Nephron progenitor cell (in vitro differentiated cells): Measurements from ENCODE around the gene ADGRV1.
"Not testable (repeated sequence)": the region's sequence is repeated elsewhere in the genome, so short reads cannot be mapped to it uniquely, and the experiment has no call there.

Experiments used
- DNase-seq: peaks from one replicate; pipeline ENCODE4 v3.0.0; 2021
- H3K27ac Mint-ChIP-seq: 2 replicates; pipeline ENCODE4 v1.8.0; 2021; ENCODE audit warnings: mild to moderate bottlenecking, moderate library complexity, mixed read lengths
- H3K27me3 Mint-ChIP-seq: 2 replicates; pipeline ENCODE4 v1.8.0; 2021; ENCODE audit warnings: mild to moderate bottlenecking, low read depth, mixed read lengths; ENCODE audit not compliant: poor library complexity
- H3K36me3 Mint-ChIP-seq: 2 replicates; pipeline ENCODE4 v1.8.0; 2021; ENCODE audit warnings: low read depth, mixed read lengths
- H3K4me1 Mint-ChIP-seq: 2 replicates; pipeline ENCODE4 v1.8.0; 2021; ENCODE audit warnings: mixed read lengths
- H3K4me3 Mint-ChIP-seq: 2 replicates; pipeline ENCODE4 v1.8.0; 2021; ENCODE audit warnings: mild to moderate bottlenecking, moderate library complexity, mixed read lengths
- H3K9me3 Mint-ChIP-seq: 2 replicates; pipeline ENCODE4 v1.8.0; 2021; ENCODE audit warnings: mild to moderate bottlenecking, moderate library complexity, mixed read lengths
- CTCF ChIP-seq: fragments of 200-600 bp; sonication (generic); IDR thresholded peaks from 2 replicates; pipeline ENCODE4 v1.5.0; 2021; ENCODE audit warnings: antibody characterized with exemption

ADGRV1 gene

DNA sequence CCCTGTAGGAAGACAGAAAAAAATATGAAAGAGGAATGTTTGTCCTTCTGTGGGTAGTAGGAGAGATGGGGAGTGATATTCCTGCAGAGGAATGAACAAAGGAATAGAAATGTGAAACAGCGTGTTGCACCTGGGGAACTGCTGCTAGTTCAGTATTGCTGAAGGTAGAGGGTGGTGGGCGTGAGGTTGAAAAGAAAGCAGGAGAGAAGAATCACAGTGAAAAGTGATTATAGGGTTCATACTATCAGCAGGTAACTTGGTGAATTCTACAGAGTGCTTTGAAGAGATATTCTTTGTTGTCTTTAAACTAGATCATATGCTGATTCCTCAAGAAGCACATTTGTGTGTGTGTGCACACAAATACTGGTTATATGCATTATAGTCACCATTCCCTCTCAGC, 95.6 kb downstream of the ADGRV1 start:
- Mint-ChIP-seq H3K36me3 (peaks cover 46% of the 10 kb centered on the region), H3K27ac (no peak overlapping the region), H3K27me3 (no peaks in the 10 kb centered on the region), H3K4me1 (no peaks in the 10 kb centered on the region), H3K4me3 (no peak overlapping the region), H3K9me3 (no peaks in the 10 kb centered on the region)
- TF ChIP-seq CTCF: no peak
- no peak for DNase-seq

DNA sequence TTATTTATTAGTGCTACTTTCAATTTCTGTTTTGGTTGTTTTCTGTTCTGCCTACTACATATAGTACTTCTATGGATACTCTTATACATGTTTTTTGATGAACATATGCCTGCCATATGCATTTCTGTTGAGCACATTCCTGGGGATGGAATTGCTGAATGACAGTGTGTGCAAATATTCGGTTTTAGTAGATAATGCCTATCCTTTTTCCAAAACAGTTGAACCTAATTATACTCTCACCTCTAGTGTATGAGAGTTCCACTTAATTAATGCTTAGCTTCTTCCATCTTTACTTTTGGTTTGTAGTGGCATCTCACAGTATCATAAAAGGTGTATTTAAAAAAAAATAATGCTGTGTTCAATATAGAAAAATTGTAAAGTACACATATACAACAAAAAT, 96.8 kb downstream of the ADGRV1 start:
- Mint-ChIP-seq H3K9me3 (no peaks in the 10 kb centered on the region), H3K36me3 (peaks cover 55% of the 10 kb centered on the region), H3K4me3 (no peak overlapping the region), H3K27ac (no peak overlapping the region), H3K27me3 (no peaks in the 10 kb centered on the region), H3K4me1 (no peaks in the 10 kb centered on the region)
- DNase-seq: no peak
- no peak for TF ChIP-seq CTCF

GRCh38 chr5:90657030-90657429, 98.4 kb downstream of the ADGRV1 start:
- Mint-ChIP-seq H3K36me3 (peaks cover 57% of the 10 kb centered on the region), H3K9me3 (peaks cover 8% of the 10 kb centered on the region), H3K27ac (no peak overlapping the region), H3K4me3 (no peak overlapping the region), H3K27me3 (no peaks in the 10 kb centered on the region), H3K4me1 (no peaks in the 10 kb centered on the region)
- DNase-seq: no peak
- TF ChIP-seq CTCF: no peak

DNA sequence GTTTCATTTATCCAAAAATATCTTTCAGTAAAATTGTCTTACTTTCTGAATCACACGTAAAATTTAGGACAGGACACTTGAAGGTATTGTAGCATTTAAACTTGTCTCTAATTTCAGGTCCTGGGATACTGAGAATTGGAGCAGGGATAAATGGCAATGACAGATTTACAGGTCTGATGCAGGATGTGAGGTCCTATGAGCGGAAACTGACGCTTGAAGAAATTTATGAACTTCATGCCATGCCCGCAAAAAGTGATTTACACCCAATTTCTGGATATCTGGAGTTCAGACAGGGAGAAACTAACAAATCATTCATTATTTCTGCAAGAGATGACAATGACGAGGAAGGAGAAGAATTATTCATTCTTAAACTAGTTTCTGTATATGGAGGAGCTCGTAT, 99.2 kb downstream of the ADGRV1 start:
- Mint-ChIP-seq H3K27me3 (no peaks in the 10 kb centered on the region), H3K4me1 (no peaks in the 10 kb centered on the region), H3K9me3 (peaks cover 8% of the 10 kb centered on the region), H3K36me3 (peaks cover 60% of the 10 kb centered on the region), H3K27ac (no peak overlapping the region), H3K4me3 (no peak overlapping the region)
- no peak for TF ChIP-seq CTCF
- DNase-seq: no peak

- TF ChIP-seq CTCF: no peak
- Mint-ChIP-seq H3K4me3 (no peak overlapping the region), H3K9me3 (peaks cover 8% of the 10 kb centered on the region), H3K4me1 (no peaks in the 10 kb centered on the region), H3K27me3 (no peaks in the 10 kb centered on the region), H3K36me3 (peaks cover 55% of the 10 kb centered on the region), H3K27ac (no peak overlapping the region)
- no peak for DNase-seq
These were observed 100.0 kb downstream of the ADGRV1 start for GRCh38 chr5:90658620-90659019.

GRCh38 chr5:90668079-90668565, 109.5 kb downstream of the ADGRV1 start:
- peak overlapping the region; percentile 80 for H3K4me3 Mint-ChIP-seq
- peak overlapping the region; percentile 96 for H3K27ac Mint-ChIP-seq
- not testable (repeated sequence) for DNase-seq, H3K27me3 Mint-ChIP-seq
- H3K9me3 Mint-ChIP-seq: peaks cover 26% of the 10 kb centered on the region
- peaks cover 25% of the 10 kb centered on the region for H3K36me3 Mint-ChIP-seq
- peaks cover 36% of the 10 kb centered on the region for H3K4me1 Mint-ChIP-seq
